KOPT-K1 (cell line): ENCODE results near the gene DNAJC30.

ENCODE experiments used
- H3K27ac ChIP-seq: fragments of 200-600 bp; sonication (generic); 2 replicates; pipeline ENCODE4 v1.5.1; 2016; ENCODE audit warnings: antibody characterized with exemption, mild to moderate bottlenecking, low read depth, low read length; ENCODE audit not compliant: poor library complexity, severe bottlenecking
- H3K36me3 ChIP-seq: fragments of 200-600 bp; sonication (generic); 2 replicates; pipeline ENCODE4 v1.5.1; 2017; ENCODE audit warnings: antibody characterized with exemption, mild to moderate bottlenecking, low read length, moderate library complexity; ENCODE audit not compliant: insufficient read depth
- H3K9me3 ChIP-seq: fragments of 200-600 bp; sonication (generic); 2 replicates; pipeline ENCODE4 v1.5.1; 2017; ENCODE audit warnings: antibody characterized with exemption, low read length, mild to moderate bottlenecking; ENCODE audit not compliant: insufficient read depth, poor library complexity, severe bottlenecking

Gene DNAJC30

GRCh38 chr7:73652541-73652949 is 30.7 kb downstream of the DNAJC30 start:
- H3K36me3 ChIP-seq: no peaks in the 10 kb centered on the region
- no peak overlapping the region for H3K27ac ChIP-seq
- H3K9me3 ChIP-seq: no peaks in the 10 kb centered on the region

DNA sequence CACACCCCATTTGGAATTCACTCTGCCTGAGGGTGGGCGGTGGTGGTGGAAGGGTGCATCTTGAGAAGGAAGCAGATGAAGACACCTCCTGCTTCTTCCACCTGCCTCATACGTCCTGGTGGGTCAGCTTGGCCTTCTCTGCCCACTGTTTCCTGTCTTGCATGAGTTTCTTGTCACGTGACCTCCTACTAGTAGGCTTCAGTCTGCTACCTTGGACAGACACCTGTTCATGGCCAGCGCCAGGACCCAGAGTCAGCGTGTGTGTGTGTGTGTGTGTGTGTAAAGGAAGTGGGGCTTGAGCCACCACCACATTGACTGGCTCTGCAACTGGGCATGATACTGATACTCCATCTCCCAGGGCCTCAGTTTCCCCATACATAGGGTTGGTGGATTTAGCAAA is 32.7 kb downstream of the DNAJC30 start:
- no peak overlapping the region for H3K27ac ChIP-seq
- no peaks in the 10 kb centered on the region for H3K36me3 ChIP-seq
- H3K9me3 ChIP-seq: no peaks in the 10 kb centered on the region

GRCh38 chr7:73649576-73649975 is 33.7 kb downstream of the DNAJC30 start:
- H3K27ac ChIP-seq: no peak overlapping the region
- no peaks in the 10 kb centered on the region for H3K36me3 ChIP-seq
- no peaks in the 10 kb centered on the region for H3K9me3 ChIP-seq

GRCh38 chr7:73648593-73649332 is 34.5 kb downstream of the DNAJC30 start:
- Histone ChIP-seq H3K36me3 (no peaks in the 10 kb centered on the region), H3K27ac (no peak overlapping the region), H3K9me3 (no peaks in the 10 kb centered on the region)

- Histone ChIP-seq H3K27ac (no peak overlapping the region), H3K9me3 (no peaks in the 10 kb centered on the region), H3K36me3 (no peaks in the 10 kb centered on the region)
Observed at GRCh38 chr7:73647725-73648592, 35.3 kb downstream of the DNAJC30 start.

DNA sequence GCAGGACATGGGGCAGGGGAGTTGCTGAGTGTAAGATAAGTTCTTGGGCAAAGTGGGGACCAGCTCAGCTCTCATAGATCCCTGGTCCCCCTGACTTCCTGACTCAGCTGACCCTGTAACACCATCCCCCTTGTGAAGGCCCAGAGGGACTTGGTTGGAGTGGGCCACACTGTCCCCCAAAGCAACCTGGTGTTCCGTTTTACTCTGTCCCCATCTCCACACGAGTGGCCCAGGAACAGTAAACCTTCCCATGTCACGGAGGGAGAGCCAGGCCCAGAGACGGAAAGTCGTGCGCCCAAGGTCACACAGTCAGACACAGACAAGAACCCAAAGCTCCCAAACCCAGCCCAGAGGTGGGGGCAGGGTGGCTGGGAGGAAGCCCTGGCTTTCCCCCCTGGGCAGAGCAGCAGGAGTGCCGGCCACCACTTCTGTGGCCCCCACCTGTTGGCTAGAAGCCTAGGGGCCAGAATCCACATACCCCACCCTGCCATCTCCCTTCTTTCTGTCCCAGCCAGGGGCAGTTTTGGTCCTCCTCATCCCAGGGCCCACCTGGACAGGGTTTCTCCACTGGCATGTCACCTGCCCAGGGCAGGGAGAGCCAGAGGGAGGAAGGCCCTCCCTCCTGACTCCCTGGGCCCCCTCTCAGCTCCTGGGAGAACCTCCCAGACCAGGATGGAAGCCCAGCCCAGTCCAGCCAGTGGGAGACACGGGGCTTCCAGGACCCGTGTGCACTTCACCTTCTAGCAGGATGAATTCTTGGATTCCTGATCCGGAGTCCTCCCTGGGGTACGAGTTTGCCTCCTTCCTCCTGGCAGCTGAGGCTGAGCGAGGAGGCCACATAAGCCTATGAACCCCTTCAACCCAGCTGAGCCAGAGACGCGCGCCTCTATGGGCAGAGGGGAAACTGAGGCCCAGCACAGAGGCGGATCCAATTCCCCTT is 36.2 kb downstream of the DNAJC30 start:
- H3K27ac ChIP-seq: no peak overlapping the region
- no peaks in the 10 kb centered on the region for H3K9me3 ChIP-seq
- H3K36me3 ChIP-seq: no peaks in the 10 kb centered on the region

- Histone ChIP-seq H3K9me3 (peaks cover 13% of the 10 kb centered on the region), H3K27ac (no peak overlapping the region), H3K36me3 (no peaks in the 10 kb centered on the region)
Observed at GRCh38 chr7:73645643-73646174, 37.5 kb downstream of the DNAJC30 start.

GRCh38 chr7:73644688-73645286 is 38.5 kb downstream of the DNAJC30 start:
- H3K36me3 ChIP-seq: no peaks in the 10 kb centered on the region
- H3K9me3 ChIP-seq: peaks cover 15% of the 10 kb centered on the region
- no peak overlapping the region for H3K27ac ChIP-seq

GRCh38 chr7:73642834-73643233 is 40.4 kb downstream of the DNAJC30 start:
- Histone ChIP-seq H3K9me3 (peaks cover 15% of the 10 kb centered on the region), H3K27ac (no peak overlapping the region), H3K36me3 (no peaks in the 10 kb centered on the region)

- Histone ChIP-seq H3K9me3 (peaks cover 15% of the 10 kb centered on the region), H3K36me3 (no peaks in the 10 kb centered on the region), H3K27ac (no peak overlapping the region)
Observed at GRCh38 chr7:73638911-73639310, 44.3 kb downstream of the DNAJC30 start.

- no peaks in the 10 kb centered on the region for H3K36me3 ChIP-seq
- no peak overlapping the region for H3K27ac ChIP-seq
- peaks cover under 1% of the 10 kb centered on the region for H3K9me3 ChIP-seq
Observed at GRCh38 chr7:73635428-73636200, 47.6 kb downstream of the DNAJC30 start.

- Histone ChIP-seq H3K27ac (no peak overlapping the region), H3K36me3 (no peaks in the 10 kb centered on the region), H3K9me3 (no peaks in the 10 kb centered on the region)
Observed at GRCh38 chr7:73633844-73634243, 49.4 kb downstream of the DNAJC30 start.

GRCh38 chr7:73633323-73633722 is 49.9 kb downstream of the DNAJC30 start:
- no peaks in the 10 kb centered on the region for H3K9me3 ChIP-seq
- no peak overlapping the region for H3K27ac ChIP-seq
- no peaks in the 10 kb centered on the region for H3K36me3 ChIP-seq

DNA sequence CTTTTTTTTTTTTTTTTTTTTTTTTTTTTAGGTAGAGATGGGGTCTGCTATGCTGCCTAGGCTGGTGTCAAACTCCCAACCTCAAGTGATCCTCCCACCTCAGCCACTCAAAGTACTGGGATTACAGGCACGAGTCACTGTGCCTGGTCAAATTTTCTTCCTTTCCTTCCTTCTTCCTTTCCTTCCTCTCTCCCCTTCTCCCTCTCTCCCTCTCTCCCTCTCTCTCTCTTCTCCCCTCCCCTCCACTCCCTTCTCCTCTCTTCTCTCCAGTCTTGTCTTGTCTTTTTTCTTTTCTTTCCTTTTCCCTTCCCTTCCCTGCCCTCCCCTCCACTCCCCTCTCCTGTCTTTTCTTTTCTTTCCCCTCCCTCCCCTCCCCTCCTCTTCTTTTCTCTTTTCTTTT is 51.7 kb downstream of the DNAJC30 start:
- no peaks in the 10 kb centered on the region for H3K9me3 ChIP-seq
- no peaks in the 10 kb centered on the region for H3K36me3 ChIP-seq
- H3K27ac ChIP-seq: no peak overlapping the region
